Activated T-helper 1 cell treated with anti-CD3 and anti-CD28 coated beads, Interleukin-12 subunit alpha, Interleukin-12 subunit beta, Interleukin-2, Interleukin-4 antibody, amounts not matched to agents 30 ng/mL and 10 ng/mL and 1 ng/mL, durations not matched to agents 14 hours and 24 hours and 36 hours (primary cell): ENCODE data around the gene ATP4A. TPM values are rescaled to one million over a fixed set of nuclear protein-coding genes. Genes with fewer than 3 reads are reported as not detected.

ENCODE experiments used
- DNase-seq: peaks from one replicate; pipeline ENCODE4 v3.0.0; 2021; ENCODE audit warnings: low spot score
- H3K27ac Mint-ChIP-seq: one replicate; pipeline ENCODE4 v1.8.0; 2021; ENCODE audit warnings: mild to moderate bottlenecking, mixed read lengths
- H3K27me3 Mint-ChIP-seq: one replicate; pipeline ENCODE4 v1.8.0; 2022; ENCODE audit warnings: mild to moderate bottlenecking, moderate library complexity, mixed read lengths; ENCODE audit not compliant: insufficient read depth
- H3K36me3 Mint-ChIP-seq: one replicate; pipeline ENCODE4 v1.8.0; 2021; ENCODE audit warnings: low read depth, mixed read lengths
- H3K4me1 Mint-ChIP-seq: one replicate; pipeline ENCODE4 v1.8.0; 2021; ENCODE audit warnings: low read depth, mixed read lengths
- H3K4me3 Mint-ChIP-seq: one replicate; pipeline ENCODE4 v1.8.0; 2021; ENCODE audit warnings: mild to moderate bottlenecking, moderate library complexity, mixed read lengths
- H3K9me3 Mint-ChIP-seq: one replicate; pipeline ENCODE4 v1.8.0; 2021; ENCODE audit warnings: mixed read lengths
- intact Hi-C: fragments of 100-400 bp; cut with micrococcal nuclease; formaldehyde crosslinking; loops from one replicate; pipeline ENCODE4 v1.15.1; 2024
- total RNA-seq: library from RNA; stranded (reverse); gene quantifications from 2 replicates; pipeline ENCODE4 v1.2.3, GENCODE V29; 2022

Gene ATP4A
- total RNA-seq, 1 donor from 2014 or later = not detected

GRCh38 chr19:35560677-35561076 is 2.8 kb downstream of the ATP4A start:
- Mint-ChIP-seq H3K4me3 (no peak overlapping the region), H3K36me3 (no peaks in the 10 kb centered on the region), H3K4me1 (no peaks in the 10 kb centered on the region), H3K27me3 (peaks cover 32% of the 10 kb centered on the region), H3K9me3 (no peaks in the 10 kb centered on the region), H3K27ac (no peak overlapping the region)
- no peak for DNase-seq
- intact Hi-C loops = no loop called here

DNA sequence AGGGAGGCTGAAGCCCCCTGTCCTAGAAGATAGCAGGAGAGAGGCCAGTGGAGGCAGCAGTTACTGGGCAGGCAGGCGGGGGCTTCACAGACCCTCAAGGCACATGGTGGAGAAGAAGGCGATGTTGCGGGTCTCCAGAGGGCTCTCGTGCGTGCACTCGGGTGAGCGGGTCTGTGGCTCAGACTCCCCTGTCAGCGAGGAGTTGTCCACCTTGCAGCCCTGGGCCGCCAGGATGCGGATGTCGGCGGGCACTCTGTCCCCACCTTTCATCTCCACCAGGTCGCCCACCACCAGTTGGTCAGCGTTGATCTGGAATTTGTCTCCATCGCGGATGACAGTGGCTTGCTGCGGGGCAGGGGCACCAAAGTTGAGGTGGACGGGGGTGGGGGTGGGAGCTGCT is 3.2 kb downstream of the ATP4A start:
- H3K27ac Mint-ChIP-seq = no peak overlapping the region
- intact Hi-C loops = no loop called here
- no peak for DNase-seq
- no peaks in the 10 kb centered on the region for H3K36me3 Mint-ChIP-seq
- no peaks in the 10 kb centered on the region for H3K4me1 Mint-ChIP-seq
- no peaks in the 10 kb centered on the region for H3K9me3 Mint-ChIP-seq
- peaks cover 30% of the 10 kb centered on the region for H3K27me3 Mint-ChIP-seq
- no peak overlapping the region for H3K4me3 Mint-ChIP-seq

- Mint-ChIP-seq H3K4me1 (no peaks in the 10 kb centered on the region), H3K9me3 (no peaks in the 10 kb centered on the region), H3K36me3 (no peaks in the 10 kb centered on the region), H3K27me3 (peaks cover 29% of the 10 kb centered on the region), H3K4me3 (no peak overlapping the region), H3K27ac (no peak overlapping the region)
- intact Hi-C loops = no loop called here
- DNase-seq = no peak
Observed at GRCh38 chr19:35559781-35560180, 3.7 kb downstream of the ATP4A start.

DNA sequence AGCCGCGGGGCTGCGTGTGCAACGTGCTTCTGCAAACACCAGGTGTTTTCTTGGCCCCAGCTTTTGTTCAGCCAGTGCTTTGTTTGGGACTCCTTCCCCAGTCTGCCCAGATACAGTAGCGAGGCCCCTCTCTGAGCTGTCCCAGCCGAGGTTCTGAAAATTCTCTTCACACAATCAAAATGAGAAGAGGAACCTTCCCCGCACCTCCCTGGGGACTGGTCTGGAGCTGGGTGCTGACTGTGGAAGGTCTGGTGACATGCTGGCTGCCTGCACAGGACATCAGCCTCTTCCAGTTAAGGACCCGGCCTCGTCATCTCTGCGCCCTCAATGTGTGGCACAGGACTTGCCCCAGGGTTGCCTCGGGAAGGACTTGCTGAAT is 4.2 kb downstream of the ATP4A start:
- DNase-seq = no peak
- H3K27me3 Mint-ChIP-seq = peaks cover 27% of the 10 kb centered on the region
- H3K27ac Mint-ChIP-seq = no peak overlapping the region
- no peaks in the 10 kb centered on the region for H3K4me1 Mint-ChIP-seq
- intact Hi-C loops = no loop called here
- no peaks in the 10 kb centered on the region for H3K36me3 Mint-ChIP-seq
- H3K9me3 Mint-ChIP-seq = no peaks in the 10 kb centered on the region
- no peak overlapping the region for H3K4me3 Mint-ChIP-seq

DNA sequence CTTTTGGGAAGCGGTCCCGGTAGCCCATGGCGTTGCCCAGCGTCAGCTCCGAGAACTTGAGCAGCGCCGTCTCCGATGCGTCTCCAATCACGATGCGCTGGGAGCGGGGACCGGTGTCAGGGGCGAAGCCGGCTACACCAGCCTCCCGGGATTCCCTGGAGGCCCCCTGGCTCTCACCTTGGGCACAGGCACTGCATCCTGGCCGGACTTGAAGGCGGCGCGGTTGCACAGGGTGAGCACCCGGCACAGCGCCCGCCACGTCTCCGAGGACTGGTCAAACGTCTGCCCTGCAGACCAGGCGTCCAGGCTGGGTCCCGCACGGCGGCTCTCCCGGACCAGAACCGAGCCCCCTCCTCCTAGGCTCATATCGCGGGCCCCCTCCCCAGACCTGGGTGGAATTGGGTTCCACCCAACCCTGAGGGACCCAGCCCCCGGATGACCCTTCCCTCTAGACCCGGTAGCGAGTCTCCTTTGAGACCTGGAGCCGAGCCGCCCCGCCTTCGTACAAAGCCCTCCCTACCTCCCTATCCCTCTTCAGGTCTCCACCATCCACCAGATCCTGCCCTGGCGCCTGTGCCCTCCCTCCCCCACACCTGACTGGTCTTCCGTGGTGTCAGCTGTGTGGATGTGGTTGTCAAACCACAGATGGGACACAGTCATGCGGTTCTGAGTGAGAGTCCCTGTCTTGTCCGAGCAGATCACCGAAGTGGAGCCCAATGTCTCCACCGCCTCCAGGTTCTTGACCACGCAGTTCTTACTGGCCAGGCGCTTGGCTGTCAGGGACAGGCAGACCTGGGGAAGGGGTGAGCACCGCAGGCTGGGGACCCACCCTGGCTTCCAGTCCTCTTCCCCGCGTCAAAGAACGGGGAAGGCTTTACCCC is 4.8 kb downstream of the ATP4A start:
- peaks cover 26% of the 10 kb centered on the region for H3K27me3 Mint-ChIP-seq
- H3K4me3 Mint-ChIP-seq = no peak overlapping the region
- H3K4me1 Mint-ChIP-seq = no peaks in the 10 kb centered on the region

GRCh38 chr19:35557539-35558399 is 5.7 kb downstream of the ATP4A start:
- Mint-ChIP-seq H3K27ac (no peak overlapping the region), H3K36me3 (no peaks in the 10 kb centered on the region), H3K4me1 (no peaks in the 10 kb centered on the region), H3K27me3 (peaks cover 26% of the 10 kb centered on the region), H3K4me3 (peak overlapping the region; percentile 76), H3K9me3 (no peaks in the 10 kb centered on the region)
- peak; percentile 21 for DNase-seq
- intact Hi-C loops = loop anchor here (1.0 kb wide), 1 partner anchor 8 kb away; no protein-coding TSS in a partner anchor

More for the DNA sequence above, 4.8 kb downstream of the ATP4A start:
- DNase-seq = no peak
- no peaks in the 10 kb centered on the region for H3K9me3 Mint-ChIP-seq
- intact Hi-C loops = no loop called here
- H3K27ac Mint-ChIP-seq = no peak overlapping the region
- H3K36me3 Mint-ChIP-seq = no peaks in the 10 kb centered on the region

- intact Hi-C loops = loop anchor here (1.0 kb wide), 1 partner anchor 8 kb away; no protein-coding TSS in a partner anchor
- Mint-ChIP-seq H3K27me3 (peaks cover 26% of the 10 kb centered on the region), H3K27ac (no peak overlapping the region), H3K9me3 (no peaks in the 10 kb centered on the region), H3K36me3 (no peaks in the 10 kb centered on the region), H3K4me3 (peak overlapping the region; percentile 75), H3K4me1 (no peaks in the 10 kb centered on the region)
- no peak for DNase-seq
Observed at GRCh38 chr19:35556846-35557538, 6.5 kb downstream of the ATP4A start.

DNA sequence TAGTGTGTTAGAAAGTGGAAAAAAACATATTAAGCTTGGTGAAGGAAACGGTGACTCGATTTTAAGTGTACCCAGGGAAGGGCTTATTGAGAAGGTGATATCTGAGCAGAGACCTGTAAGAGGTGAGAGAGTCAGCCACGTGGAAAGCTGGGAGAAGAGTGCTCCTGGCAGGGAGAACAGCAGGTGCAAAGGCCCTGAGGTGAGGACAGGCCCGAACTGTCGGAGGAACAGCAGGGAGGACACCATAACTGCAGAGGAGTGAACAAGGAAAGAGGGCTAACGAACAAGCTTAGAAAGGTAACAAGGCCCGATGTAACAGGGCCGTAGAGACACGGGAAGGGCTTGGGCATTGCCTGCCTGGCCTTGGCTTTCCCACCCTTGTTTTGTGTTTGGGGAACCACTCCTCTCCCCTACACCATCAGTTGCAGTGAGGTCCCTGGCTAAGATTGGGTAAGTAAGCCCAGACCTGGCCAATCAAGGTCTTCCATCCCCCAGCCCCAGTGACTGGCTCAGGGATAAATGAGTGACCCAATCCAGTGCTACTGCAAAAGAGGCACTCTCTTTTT is 7.3 kb downstream of the ATP4A start:
- peaks cover 26% of the 10 kb centered on the region for H3K27me3 Mint-ChIP-seq
- no peaks in the 10 kb centered on the region for H3K9me3 Mint-ChIP-seq
- intact Hi-C loops = no loop called here

GRCh38 chr19:35555301-35556005 is 8.0 kb downstream of the ATP4A start:
- peak overlapping the region; percentile 4 for H3K27ac Mint-ChIP-seq
- H3K27me3 Mint-ChIP-seq = peaks cover 26% of the 10 kb centered on the region
- H3K36me3 Mint-ChIP-seq = no peaks in the 10 kb centered on the region
- no peaks in the 10 kb centered on the region for H3K9me3 Mint-ChIP-seq
- no peak for DNase-seq
- intact Hi-C loops = no loop called here
- H3K4me3 Mint-ChIP-seq = no peak overlapping the region
- no peaks in the 10 kb centered on the region for H3K4me1 Mint-ChIP-seq

More for the DNA sequence above, 7.3 kb downstream of the ATP4A start:
- Mint-ChIP-seq H3K36me3 (no peaks in the 10 kb centered on the region), H3K4me1 (no peaks in the 10 kb centered on the region), H3K4me3 (peak overlapping the region; percentile 12), H3K27ac (peak overlapping the region; percentile 4)
- no peak for DNase-seq

- DNase-seq = no peak
- Mint-ChIP-seq H3K4me1 (peaks cover 4% of the 10 kb centered on the region), H3K27ac (no peak overlapping the region), H3K36me3 (peaks cover 3% of the 10 kb centered on the region), H3K4me3 (no peak overlapping the region), H3K27me3 (peaks cover 19% of the 10 kb centered on the region), H3K9me3 (no peaks in the 10 kb centered on the region)
- intact Hi-C loops = no loop called here
Observed at GRCh38 chr19:35554076-35554475, 9.4 kb downstream of the ATP4A start.

DNA sequence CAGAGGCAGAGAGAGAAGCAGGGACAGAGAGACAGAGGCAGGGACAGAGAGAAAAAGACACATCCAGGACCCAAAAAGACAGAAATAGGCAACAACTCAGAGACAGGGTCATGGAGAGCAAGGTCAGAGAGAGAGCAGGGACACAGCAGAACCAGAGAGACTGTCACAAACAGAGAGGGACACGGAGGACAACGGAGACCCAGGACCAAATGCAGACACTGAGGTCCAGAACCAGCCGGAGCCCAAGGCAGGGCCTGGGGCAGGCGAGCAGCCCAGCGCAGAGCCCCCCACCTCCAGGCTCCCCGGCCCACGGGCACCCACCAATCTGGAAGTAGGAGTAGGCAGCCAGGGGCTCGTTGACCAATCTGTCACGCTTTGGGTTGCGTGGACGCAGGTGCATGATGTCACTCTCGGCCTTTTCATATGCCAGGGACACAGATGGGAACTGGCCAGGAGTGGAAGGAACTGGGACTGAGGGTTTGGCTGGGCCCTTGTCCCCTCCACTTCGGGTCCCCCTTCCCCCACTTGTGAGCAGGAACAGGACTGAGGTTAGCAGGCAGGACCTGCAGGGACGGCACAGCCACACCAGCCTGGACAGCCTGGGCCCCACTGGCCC is 10.0 kb downstream of the ATP4A start:
- peaks cover 14% of the 10 kb centered on the region for H3K27me3 Mint-ChIP-seq
- H3K4me3 Mint-ChIP-seq = no peak overlapping the region
- H3K4me1 Mint-ChIP-seq = peaks cover 7% of the 10 kb centered on the region
- DNase-seq = no peak
- H3K36me3 Mint-ChIP-seq = peaks cover 5% of the 10 kb centered on the region
- no peak overlapping the region for H3K27ac Mint-ChIP-seq
- no peaks in the 10 kb centered on the region for H3K9me3 Mint-ChIP-seq
- intact Hi-C loops = no loop called here
